Activated CD8-positive, alpha-beta memory T cell treated with anti-CD3 and anti-CD28 coated beads for 4 hours (primary cell): Measurements from ENCODE around the gene BDH1.
"Not testable (repeated sequence)": the region's sequence is repeated elsewhere in the genome, so short reads cannot be mapped to it uniquely, and the experiment has no call there.

Experiments
- DNase-seq, 2 donors: peaks; one replicate each; pipeline ENCODE4 v3.0.0-alpha.2; 2020; ENCODE audit warnings: low read depth in 2 of 2

The BDH1 gene

GRCh38 chr3:197555281-197556261 is at the start of gene BDH1:
Gene BDH1, minus strand, starts transcription at chr3:197555968. Its CDS starts 9,525 bp downstream, at chr3:197546443.
- DNase-seq = peak; percentile 32 to 38

- DNase-seq = no peak
Measured at GRCh38 chr3:197603317-197603933, 47.7 kb upstream of the BDH1 start.

DNA sequence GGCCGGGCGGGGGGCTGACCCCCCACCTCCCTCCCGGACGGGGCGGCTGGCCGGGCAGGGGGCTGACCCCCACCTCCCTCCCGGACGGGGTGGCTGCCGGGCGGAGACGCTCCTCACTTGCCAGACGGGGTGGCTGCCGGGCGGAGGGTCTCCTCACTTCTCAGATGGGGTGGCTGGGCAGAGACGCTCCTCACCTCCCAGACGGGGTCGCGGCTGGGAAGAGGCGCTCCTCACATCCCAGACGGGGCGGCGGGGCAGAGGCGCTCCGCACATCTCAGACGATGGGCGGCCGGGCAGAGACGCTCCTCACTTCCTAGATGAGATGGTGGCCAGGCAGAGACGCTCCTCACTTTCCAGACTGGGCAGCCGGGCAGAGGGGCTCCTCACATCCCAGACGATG is 46.6 kb upstream of the BDH1 start:
- not testable (repeated sequence) for DNase-seq

DNA sequence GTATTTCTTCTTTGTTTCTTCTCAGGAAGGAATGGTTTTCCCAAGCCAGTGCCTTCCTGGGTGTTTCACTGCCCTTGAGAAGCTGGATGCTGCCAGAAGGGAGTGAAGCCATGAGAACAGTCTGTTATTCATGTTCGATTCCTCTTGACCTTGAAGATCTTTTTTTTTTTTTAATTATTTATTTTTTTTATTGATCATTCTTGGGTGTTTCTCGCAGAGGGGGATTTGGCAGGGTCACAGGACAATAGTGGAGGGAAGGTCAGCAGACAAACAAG is 45.7 kb upstream of the BDH1 start:
- not testable (repeated sequence) for DNase-seq

DNA sequence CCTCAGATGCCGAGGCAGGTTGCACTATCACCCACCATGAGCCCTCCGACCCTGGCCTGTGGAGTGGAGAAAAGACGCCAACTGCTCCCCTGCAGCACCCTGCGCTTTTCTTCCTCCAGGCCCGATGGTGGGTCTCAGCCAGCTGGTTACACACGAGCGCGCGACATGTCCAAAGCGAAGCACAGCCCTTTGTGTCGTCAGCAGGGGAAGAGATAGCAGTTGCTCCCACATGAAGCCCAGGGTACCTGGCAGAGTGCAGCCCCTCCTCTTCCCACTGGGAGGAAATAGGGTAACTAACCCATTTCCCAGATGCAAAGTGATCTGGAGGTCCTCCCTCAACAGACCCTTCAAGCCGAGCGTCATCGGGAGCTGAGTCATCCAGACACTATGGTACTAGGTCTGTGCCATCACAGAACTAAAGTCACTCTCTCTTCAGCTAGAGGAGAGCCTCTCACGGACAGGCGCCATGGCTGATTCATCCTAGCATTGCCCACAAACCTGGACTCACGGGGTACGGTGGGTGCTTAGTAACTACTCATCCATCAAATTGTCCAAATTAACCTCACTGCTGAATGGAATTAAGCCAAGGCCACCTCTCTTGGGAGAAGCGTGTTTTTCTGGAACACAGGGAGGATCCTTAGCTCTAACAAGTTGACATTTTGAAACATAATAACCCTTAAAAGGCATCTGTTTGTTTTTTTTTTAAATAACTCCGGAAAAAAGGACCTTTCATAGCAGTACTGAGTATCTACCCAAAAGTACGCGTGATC is 45.2 kb upstream of the BDH1 start:
- no peak for DNase-seq

DNA sequence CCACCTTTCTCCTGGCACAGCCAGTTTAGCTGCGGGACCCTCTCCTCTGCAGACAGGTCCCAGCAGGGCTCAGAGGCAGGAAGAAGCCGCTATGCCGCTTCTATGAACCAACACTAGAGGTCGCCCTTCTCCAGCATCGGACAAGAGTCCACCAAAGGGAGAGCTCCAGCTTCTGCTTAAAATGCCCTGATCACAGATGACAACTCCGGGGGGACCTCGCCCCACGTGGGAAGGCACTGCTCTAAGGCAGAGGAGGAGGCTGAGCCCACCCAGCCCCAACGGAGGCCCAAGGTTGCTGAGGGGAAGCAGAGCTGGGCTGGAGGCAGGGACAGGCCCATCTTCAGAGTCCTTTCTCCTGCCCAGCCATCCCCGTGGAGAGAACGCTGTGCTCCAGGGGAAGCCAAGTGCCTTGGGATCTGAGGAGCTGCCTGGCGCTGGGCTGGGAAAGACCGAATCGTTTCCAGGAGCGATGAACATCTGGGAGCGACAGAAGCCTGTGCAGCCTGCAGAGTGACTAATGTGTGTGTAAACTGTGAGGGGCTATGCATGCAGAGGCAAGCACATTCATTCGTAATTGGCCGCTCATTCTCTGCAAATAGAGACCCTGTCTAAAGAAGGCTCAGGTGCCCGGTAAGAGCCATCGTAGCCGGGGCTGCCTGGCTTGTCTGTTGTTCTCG is 43.5 kb upstream of the BDH1 start:
- DNase-seq = peak; percentile 55 to 64

DNA sequence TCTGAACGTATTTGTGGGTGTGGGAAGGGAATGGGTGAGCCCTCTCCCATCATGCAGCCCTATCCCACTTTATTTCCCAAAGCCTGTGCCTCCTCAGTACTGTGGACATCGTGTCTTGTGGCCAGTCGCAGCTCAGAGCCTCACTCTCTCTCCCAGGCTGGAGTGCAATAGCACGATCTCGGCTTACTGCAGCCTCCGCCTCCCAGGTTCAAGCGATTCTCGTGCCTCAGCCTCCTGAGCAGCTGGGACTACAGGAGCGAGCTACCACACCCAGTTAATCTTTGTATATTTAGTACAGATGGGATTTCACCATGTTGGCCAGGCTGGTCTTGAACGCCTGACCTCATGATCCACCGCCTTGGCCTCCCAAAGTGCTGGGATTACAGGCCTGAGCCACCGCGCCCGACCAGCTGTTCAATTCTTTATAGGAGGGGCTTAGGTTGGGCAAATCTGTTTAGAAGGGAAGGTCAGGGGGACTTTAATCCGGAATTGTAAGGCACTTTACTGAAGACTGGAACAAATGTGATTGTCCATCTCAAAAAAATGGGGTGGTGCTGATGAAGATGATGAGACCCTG is 42.7 kb upstream of the BDH1 start:
- DNase-seq = no peak

DNA sequence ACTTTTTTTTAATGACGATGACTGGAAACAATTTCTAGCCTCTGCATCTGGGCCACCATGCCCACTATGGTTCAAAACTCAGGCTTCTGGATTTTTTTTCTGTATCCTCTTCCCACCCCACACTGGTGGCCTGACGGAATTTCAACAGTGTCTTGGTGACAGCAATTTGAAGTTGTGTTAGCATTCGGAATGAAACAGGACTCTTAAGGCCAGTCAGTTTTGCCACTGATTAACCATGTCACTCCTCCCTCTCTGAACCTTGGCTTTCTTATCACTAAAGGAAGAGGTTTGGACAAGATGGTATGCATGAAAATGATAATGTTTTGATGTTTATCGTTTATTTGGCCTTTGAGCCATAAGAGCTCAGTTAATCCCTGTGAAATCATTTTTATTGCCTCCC is 41.6 kb upstream of the BDH1 start:
- no peak for DNase-seq

DNA sequence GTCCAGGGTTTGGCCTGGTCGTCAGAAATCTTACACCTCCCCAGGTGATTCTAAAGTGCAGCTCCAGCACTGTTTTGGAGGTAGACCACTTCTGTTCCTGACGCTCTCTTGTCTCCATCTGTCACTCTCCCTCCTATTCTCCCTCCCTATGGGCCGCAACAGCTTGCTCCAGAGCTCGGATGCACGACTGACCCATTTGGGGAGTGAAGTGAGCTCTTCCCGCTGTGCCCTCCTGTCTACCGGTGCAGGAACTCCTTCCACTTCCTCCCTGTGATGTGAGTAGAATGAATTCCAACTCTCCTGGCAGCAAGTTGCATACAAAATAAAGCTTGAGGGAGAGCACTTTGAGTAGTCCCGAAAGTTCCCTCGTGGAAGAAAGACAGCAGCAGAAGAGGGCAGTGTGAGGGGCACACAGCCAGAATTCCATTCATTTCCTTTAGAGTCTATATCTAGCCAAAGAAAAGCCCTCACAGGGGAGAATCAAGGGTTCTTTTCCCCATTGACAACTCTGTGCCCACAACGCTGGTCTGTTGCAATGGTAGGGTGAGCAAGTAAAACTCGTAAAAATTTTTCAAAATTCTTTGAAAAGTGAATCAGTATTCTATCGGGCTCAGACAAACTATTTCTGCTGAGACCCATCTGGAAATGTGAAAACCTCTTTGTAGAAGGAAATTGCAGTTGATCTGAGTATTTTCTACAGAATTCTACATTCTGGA is 39.9 kb upstream of the BDH1 start:
- no peak for DNase-seq

GRCh38 chr3:197593046-197593380 is 37.2 kb upstream of the BDH1 start:
- no peak for DNase-seq

DNA sequence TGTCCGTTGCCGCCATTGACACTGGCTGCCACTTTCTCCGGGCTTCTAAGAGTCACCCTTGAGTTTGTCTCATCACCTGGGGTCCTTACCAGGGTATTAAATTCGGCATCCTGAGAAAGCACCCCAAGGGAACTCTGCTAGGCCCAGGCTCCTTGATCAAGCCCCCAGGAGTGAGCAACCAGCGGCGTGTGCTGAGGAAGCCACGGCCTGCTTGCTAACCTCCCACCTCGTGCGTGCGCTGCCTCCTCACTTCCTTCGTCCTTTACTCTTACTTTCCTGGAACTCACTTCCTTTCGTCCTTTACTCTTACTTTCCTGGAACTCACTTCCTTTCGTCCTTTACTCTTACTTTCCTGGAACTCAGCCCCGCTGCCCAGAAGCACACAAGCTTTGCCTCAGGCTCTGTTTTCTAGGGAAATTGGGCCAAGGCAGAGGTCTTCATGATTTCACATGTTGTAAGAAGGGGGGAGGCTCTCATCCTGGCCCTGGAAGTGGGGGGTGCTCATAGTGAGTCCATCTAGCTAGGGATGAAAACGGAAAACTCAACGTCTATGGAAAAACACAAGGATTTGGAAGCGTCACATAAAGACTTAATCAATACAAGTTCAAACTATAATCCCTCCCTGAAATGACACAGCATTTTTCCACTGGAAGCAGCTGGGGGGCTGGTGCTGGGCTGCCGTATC is 36.7 kb upstream of the BDH1 start:
- DNase-seq = no peak

- DNase-seq = no peak
Measured at GRCh38 chr3:197591816-197592215, 36.0 kb upstream of the BDH1 start.

DNA sequence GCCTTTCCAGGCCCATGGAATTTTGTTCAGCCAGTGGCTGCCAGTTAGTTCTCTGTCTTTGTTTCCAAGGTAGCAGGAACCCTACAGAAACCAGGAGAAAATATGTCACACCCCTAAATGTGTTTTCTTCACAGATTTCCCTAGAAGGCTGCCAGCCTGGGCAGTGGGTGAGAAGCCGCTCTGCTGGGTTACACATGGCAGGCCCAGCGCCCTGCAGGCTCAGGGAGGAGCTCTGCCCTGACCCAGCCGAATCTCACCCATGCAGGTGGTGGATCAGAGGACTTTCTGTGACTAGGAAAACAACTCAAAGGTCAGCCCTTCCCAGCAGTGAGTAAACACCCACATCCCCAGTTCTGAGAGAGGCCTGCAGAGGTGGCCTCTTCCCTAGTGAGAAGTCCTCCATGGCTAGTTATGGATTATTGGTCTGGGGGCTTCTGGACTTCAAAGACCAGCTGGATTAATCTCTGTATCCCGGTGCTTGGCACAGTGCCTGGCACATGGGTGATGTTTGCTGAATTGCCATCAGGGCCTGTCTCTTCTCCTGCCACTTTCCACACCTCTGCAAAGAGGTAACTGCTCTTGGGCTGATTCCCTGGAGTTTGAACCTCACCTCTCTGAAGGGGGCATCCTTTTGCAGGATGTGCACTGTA is 34.7 kb upstream of the BDH1 start:
- DNase-seq = no peak

DNA sequence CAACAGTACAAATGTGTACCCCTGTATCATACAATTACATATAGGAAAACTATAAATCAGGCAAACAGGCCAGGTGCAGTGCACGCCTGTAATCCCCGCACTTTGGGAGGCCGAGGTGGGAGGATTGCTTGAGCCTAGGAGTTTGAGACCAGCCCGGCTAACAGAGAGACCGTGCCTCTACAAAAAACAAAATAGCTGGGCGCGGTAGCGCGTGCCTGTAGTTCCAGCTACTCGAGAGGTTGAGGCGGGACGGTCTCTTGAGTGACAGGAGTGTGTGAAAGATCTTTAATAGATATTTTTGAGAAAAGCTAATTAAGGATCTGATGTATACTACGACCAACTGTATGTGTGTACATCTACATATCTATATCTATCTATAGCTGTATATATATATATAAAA is 33.8 kb upstream of the BDH1 start:
- no peak for DNase-seq

GRCh38 chr3:197586768-197587167 is 31.0 kb upstream of the BDH1 start:
- not testable (repeated sequence) for DNase-seq

DNA sequence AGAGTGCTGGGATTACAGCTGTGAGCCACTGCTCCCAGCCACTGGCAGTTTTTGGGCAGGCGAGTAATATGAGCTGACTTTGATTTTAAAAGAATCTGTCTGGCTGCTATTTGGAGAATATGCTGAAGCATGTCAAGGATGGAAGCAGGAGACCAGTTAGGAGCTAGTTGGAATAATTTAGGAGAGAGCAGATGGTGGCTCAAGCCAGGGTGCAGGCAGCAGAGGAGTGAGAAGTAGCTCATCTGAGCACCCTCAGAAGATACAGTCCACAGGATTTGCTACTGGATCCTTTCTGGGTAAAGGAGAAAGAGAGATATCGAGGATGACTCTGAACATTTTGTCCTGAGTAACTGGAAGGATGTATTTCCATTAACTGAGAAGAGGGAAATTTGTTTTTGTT is 30.4 kb upstream of the BDH1 start:
- DNase-seq = no peak

GRCh38 chr3:197584733-197585132 is 29.0 kb upstream of the BDH1 start:
- DNase-seq = no peak

DNA sequence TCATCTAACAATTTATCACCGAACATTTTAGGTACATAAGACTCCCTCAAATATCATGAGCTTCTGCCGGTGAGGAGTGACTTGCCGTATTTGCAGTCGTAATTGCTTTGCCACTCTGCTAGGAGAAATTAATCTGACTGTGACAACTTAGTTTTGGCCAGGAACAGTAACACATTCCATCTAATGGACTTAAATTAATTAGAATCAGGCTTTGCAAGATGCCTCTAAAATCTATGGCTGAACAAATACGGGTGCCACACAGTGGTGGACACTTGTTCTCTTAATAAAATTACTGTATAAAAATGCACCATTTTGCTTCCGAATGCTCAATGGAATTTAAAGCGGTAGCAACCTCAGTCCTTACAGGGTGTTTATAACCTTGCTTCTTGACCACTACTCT is 27.6 kb upstream of the BDH1 start:
- no peak for DNase-seq

DNA sequence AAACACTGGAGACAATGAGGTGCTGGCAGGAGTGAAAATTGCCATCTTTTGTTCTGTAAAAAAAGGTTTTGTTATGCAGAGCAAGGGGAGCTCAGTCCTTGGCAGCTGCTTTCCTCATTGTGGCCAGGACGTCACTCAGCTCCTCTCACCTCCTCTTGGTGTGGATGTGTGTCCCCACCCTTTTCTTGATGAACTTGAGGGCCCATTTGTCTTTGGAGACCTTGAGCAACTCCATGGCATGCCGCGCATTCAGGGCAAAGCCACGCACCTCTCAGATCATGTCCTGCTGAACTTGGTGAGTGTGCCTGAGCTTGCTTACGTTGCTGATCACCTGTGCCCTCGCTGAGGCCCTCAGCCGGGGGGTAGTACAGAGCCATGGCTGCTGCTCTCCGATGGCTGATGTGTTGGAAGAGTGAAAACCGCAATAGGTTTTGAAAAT is 24.5 kb upstream of the BDH1 start:
- DNase-seq = no peak

DNA sequence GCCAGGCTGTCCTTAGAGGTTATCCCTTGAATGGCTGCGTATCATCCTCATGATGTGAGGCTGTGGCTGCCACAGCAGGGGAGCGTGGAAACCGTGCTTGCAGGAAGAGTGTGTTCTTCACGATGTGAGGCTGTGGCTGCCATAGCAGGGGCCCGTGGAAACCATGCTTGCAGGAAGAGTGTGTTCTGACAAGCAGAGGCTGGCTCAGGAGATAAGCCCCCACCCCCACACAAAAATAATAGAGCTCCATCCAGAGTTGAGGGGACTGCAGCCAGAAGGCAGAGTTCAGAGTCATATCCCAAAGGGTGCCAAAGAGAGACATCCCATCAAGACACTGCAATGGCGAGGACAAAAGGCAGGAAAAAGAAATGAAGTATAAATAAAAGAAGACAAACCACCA is 22.6 kb upstream of the BDH1 start:
- DNase-seq = no peak
